Left ventricle myocardium superior (tissue), 1 donor: ENCODE measurements around the gene SHROOM2. TPM values are rescaled to one million over a fixed set of nuclear protein-coding genes. Genes with fewer than 3 reads are reported as not detected.

Experiments used
- ATAC-seq: fragments of 200-7000 bp; cut with Tn5 transposase; one replicate; pipeline ENCODE4 v1.9.1; 2020; ENCODE audit warnings: mild to moderate bottlenecking, moderate library complexity
- DNase-seq: peaks from one replicate; pipeline ENCODE4 v3.0.0-alpha.2; 2020
- intact Hi-C: fragments of 100-400 bp; cut with micrococcal nuclease; formaldehyde crosslinking; loops from one replicate; pipeline ENCODE4 v1.11.0; 2022
- total RNA-seq: library from RNA; stranded (reverse); fragmentation: NEBNext Ultra II Directional; extraction: Animal tissue kit (Norgen Biotek cat#: 25700); gene quantifications from one replicate; pipeline ENCODE4 v1.2.1, GENCODE V29; 2021
- donor health status: DM: no; HTN: yes; CAD: no; lungs with severe emphysema.

Gene SHROOM2
- total RNA-seq, 1 donor from 2014 or later = 1.1 TPM

- no peak for ATAC-seq
- intact Hi-C loops = no loop called here
- no peak for DNase-seq
These were observed 126.9 kb downstream of the SHROOM2 start for GRCh38 chrX:9913146-9913433.

- DNase-seq = no peak
- ATAC-seq = no peak
- intact Hi-C loops = no loop called here
These were observed 131.6 kb downstream of the SHROOM2 start for GRCh38 chrX:9917861-9918260.

- intact Hi-C loops = no loop called here
- ATAC-seq (no peak), DNase-seq (no peak)
These were observed 133.5 kb downstream of the SHROOM2 start for GRCh38 chrX:9919632-9920172.

- ATAC-seq (no peak), DNase-seq (no peak)
- intact Hi-C loops = no loop called here
These were observed 135.2 kb downstream of the SHROOM2 start for GRCh38 chrX:9921407-9921806.

- intact Hi-C loops = no loop called here
- no peak for DNase-seq
These were observed 137.1 kb downstream of the SHROOM2 start for GRCh38 chrX:9923357-9923756.

GRCh38 chrX:9926002-9926401 is 139.8 kb downstream of the SHROOM2 start:
- DNase-seq = no peak
- no peak for ATAC-seq
- intact Hi-C loops = no loop called here

More at GRCh38 chrX:9923357-9923756, 137.1 kb downstream of the SHROOM2 start:
- ATAC-seq = no peak

- DNase-seq (no peak), ATAC-seq (no peak)
- intact Hi-C loops = no loop called here
These were observed 141.7 kb downstream of the SHROOM2 start for GRCh38 chrX:9927698-9928482.

- ATAC-seq = no peak
- intact Hi-C loops = no loop called here
- DNase-seq = no peak
These were observed 149.2 kb downstream of the SHROOM2 start for GRCh38 chrX:9935436-9935835.

- intact Hi-C loops = no loop called here
- ATAC-seq (no peak), DNase-seq (no peak)
These were observed 151.5 kb downstream of the SHROOM2 start for GRCh38 chrX:9937761-9938160.

GRCh38 chrX:9938516-9938915 is 152.3 kb downstream of the SHROOM2 start:
- ATAC-seq (no peak), DNase-seq (no peak)
- intact Hi-C loops = no loop called here

- intact Hi-C loops = no loop called here
- no peak for DNase-seq
- no peak for ATAC-seq
These were observed 154.2 kb downstream of the SHROOM2 start for GRCh38 chrX:9940421-9940820.

GRCh38 chrX:9942086-9942485 is 155.9 kb downstream of the SHROOM2 start:
- intact Hi-C loops = no loop called here
- ATAC-seq = no peak
- DNase-seq = no peak

GRCh38 chrX:9943420-9943819 is 157.2 kb downstream of the SHROOM2 start:
- no peak for ATAC-seq
- intact Hi-C loops = no loop called here

GRCh38 chrX:9947131-9947794 is 161.0 kb downstream of the SHROOM2 start:
- intact Hi-C loops = no loop called here
- no peak for ATAC-seq
- DNase-seq = no peak

More at GRCh38 chrX:9943420-9943819, 157.2 kb downstream of the SHROOM2 start:
- no peak for DNase-seq

- DNase-seq = no peak
- ATAC-seq = no peak
- intact Hi-C loops = no loop called here
These were observed 162.2 kb downstream of the SHROOM2 start for GRCh38 chrX:9948406-9948805.

GRCh38 chrX:9952300-9952699 is 166.1 kb downstream of the SHROOM2 start:
- DNase-seq (no peak), ATAC-seq (no peak)
- intact Hi-C loops = no loop called here

- intact Hi-C loops = no loop called here
- DNase-seq (no peak), ATAC-seq (no peak)
These were observed 167.2 kb downstream of the SHROOM2 start for GRCh38 chrX:9953396-9953795.

GRCh38 chrX:9955506-9955905 is 169.3 kb downstream of the SHROOM2 start:
- ATAC-seq = no peak
- DNase-seq = no peak
- intact Hi-C loops = no loop called here

GRCh38 chrX:9957743-9958142 is 171.5 kb downstream of the SHROOM2 start:
- ATAC-seq (no peak), DNase-seq (no peak)
- intact Hi-C loops = no loop called here

GRCh38 chrX:9958183-9958582 is 172.0 kb downstream of the SHROOM2 start:
- DNase-seq (no peak), ATAC-seq (no peak)

GRCh38 chrX:9961750-9962149 is 175.5 kb downstream of the SHROOM2 start:
- intact Hi-C loops = no loop called here
- DNase-seq (no peak), ATAC-seq (no peak)

More at GRCh38 chrX:9958183-9958582, 172.0 kb downstream of the SHROOM2 start:
- intact Hi-C loops = no loop called here
